HCT116 (cell line): ENCODE measurements around the gene SLX9. TPM values are rescaled to one million over a fixed set of nuclear protein-coding genes. Genes with fewer than 3 reads are reported as not detected.

Experiments used
- ATAC-seq: fragments of 200-7000 bp; cut with Tn5 transposase; 2 replicates; pipeline ENCODE4 v1.9.1; 2020; ENCODE audit warnings: mild to moderate bottlenecking, moderate library complexity
- BruUV-seq: library from RNA; stranded (reverse); fragments of 400-500 nt; replicated peaks from 2 replicates; lab custom pipeline; 2021; lab: Mats Ljungman, UMichigan
- CTCF ChIA-PET: fragments of 300-600 bp; sonication (Branson Sonifier 250); formaldehyde crosslinking; loops from one replicate; lab custom pipeline; 2021; ENCODE audit warnings: antibody characterized with exemption; lab: Charles Lee
- POLR2A ChIA-PET: fragments of 300-600, 350-600 bp; sonication (Branson Sonifier 250); formaldehyde crosslinking; loops from one replicate; lab custom pipeline; 2021; ENCODE audit warnings: antibody characterized with exemption; lab: Charles Lee
- RAD21 ChIA-PET, 2 experiments: fragments of 300-600 bp; sonication (Branson Sonifier 250); formaldehyde crosslinking; loops; one replicate each; lab custom pipeline; 2023; ENCODE audit warnings: low total read pairs in 2 of 2; ENCODE audit not compliant: uncharacterized antibody in 2 of 2, unreplicated experiment in 2 of 2, low non-redundant PET in 1 of 2; lab: Charles Lee
- DNase-seq: peaks from one replicate; pipeline ENCODE4 v3.0.0-alpha.2; 2010; ENCODE audit warnings: low read depth, low spot score
- H2AFZ ChIP-seq: fragments of 200-600 bp; shearing (Covaris generic), sonication (generic); 2 replicates; pipeline ENCODE4 v1.6.1; 2017; ENCODE audit warnings: low read depth, mixed run types, mixed read lengths, antibody characterized with exemption, low read length; ENCODE audit not compliant: poor library complexity, severe bottlenecking
- H3K27ac ChIP-seq: 2 replicates; pipeline ENCODE4 v1.5.1; 2012; ENCODE audit warnings: low read depth, low read length
- H3K27me3 ChIP-seq: fragments of 200-600 bp; sonication (generic); 2 replicates; pipeline ENCODE4 v1.6.1; 2016; ENCODE audit warnings: mixed run types, low read length, mixed read lengths; ENCODE audit not compliant: insufficient read depth
- H3K36me3 ChIP-seq, 2 experiments: fragments of 200-500 bp in 1 of 2; fragments of 200-600 bp in 1 of 2; sonication (Bioruptor generic) in 1 of 2; sonication (generic) in 1 of 2; 2 replicates each; pipeline versions ENCODE4 v1.5.1 to v1.6.1; 2014 to 2016; ENCODE audit warnings: low read length in 2 of 2, inconsistent platforms in 1 of 2, mixed read lengths in 1 of 2, mixed run types in 1 of 2; ENCODE audit not compliant: insufficient read depth in 2 of 2, control insufficient read depth in 1 of 2
- H3K4me1 ChIP-seq, 2 experiments: fragments of 200-600 bp in 1 of 2; sonication (generic) in 1 of 2; 2 replicates each; pipeline versions ENCODE4 v1.5.1 to v1.6.1; 2012 to 2017; ENCODE audit warnings: low read length in 2 of 2, inconsistent platforms in 1 of 2, mild to moderate bottlenecking in 1 of 2, mixed read lengths in 1 of 2, mixed run types in 1 of 2, moderate library complexity in 1 of 2; ENCODE audit not compliant: insufficient read depth in 2 of 2, control insufficient read depth in 1 of 2
- H3K4me2 ChIP-seq: fragments of 200-600 bp; sonication (generic); 2 replicates; pipeline ENCODE4 v1.6.1; 2017; ENCODE audit warnings: mixed run types, low read length, mixed read lengths
- H3K4me3 ChIP-seq, 2 experiments: fragments of 200-600 bp in 1 of 2; sonication (generic) in 1 of 2; replicated peaks in 1 of 2; 2 replicates each; pipeline ENCODE4 v1.5.1; 2011 to 2016; ENCODE audit warnings: low read length in 2 of 2, control low read depth in 1 of 2, low read depth in 1 of 2, mild to moderate bottlenecking in 1 of 2, mixed read lengths in 1 of 2, mixed run types in 1 of 2
- H3K79me2 ChIP-seq: fragments of 200-600 bp; sonication (generic); 2 replicates; pipeline ENCODE4 v1.6.1; 2017; ENCODE audit warnings: mild to moderate bottlenecking, mixed run types, low read length, moderate library complexity, mixed read lengths; ENCODE audit not compliant: insufficient read depth
- H3K9ac ChIP-seq: fragments of 200-600 bp; sonication (generic); 2 replicates; pipeline ENCODE4 v1.6.1; 2016; ENCODE audit warnings: low read length, mixed read lengths
- H3K9me2 ChIP-seq: fragments of 200-600 bp; sonication (generic), shearing (Covaris generic); 2 replicates; pipeline ENCODE4 v1.6.1; 2017; ENCODE audit warnings: mixed run types, mild to moderate bottlenecking, moderate library complexity; ENCODE audit not compliant: insufficient read depth
- H3K9me3 ChIP-seq, 2 experiments: fragments of 200-500 bp in 1 of 2; fragments of 200-600 bp in 1 of 2; sonication (Bioruptor generic) in 1 of 2; sonication (generic) in 1 of 2; 2 replicates each; pipeline ENCODE4 v1.6.1; 2014 to 2017; ENCODE audit warnings: low read length in 2 of 2, mixed read lengths in 2 of 2, inconsistent platforms in 1 of 2, low read depth in 1 of 2, mild to moderate bottlenecking in 1 of 2, mixed run types in 1 of 2, moderate library complexity in 1 of 2; ENCODE audit not compliant: control insufficient read depth in 1 of 2, insufficient read depth in 1 of 2
- H4K20me1 ChIP-seq: fragments of 200-600 bp; sonication (generic), shearing (Covaris generic); 2 replicates; pipeline ENCODE4 v1.6.1; 2017; ENCODE audit warnings: mixed run types, mild to moderate bottlenecking, moderate library complexity; ENCODE audit not compliant: insufficient read depth
- CBX3 ChIP-seq: IDR thresholded peaks from 2 replicates; pipeline ENCODE4 v1.6.1; 2012; ENCODE audit warnings: low read depth
- CEBPB ChIP-seq: IDR thresholded peaks from 2 replicates; pipeline ENCODE4 v1.6.1; 2012; ENCODE audit warnings: low read depth
- EGR1 ChIP-seq: IDR thresholded peaks from 2 replicates; pipeline ENCODE4 v1.6.1; 2012; ENCODE audit warnings: low read depth
- ELF1 ChIP-seq: IDR thresholded peaks from 2 replicates; pipeline ENCODE4 v1.6.1; 2012; ENCODE audit warnings: low read depth, borderline replicate concordance
- EZH2phosphoT487 ChIP-seq: fragments of 200-600 bp; IDR thresholded peaks from 2 replicates; pipeline ENCODE4 v1.6.1; 2018; ENCODE audit warnings: antibody characterized with exemption, borderline replicate concordance
- JUND ChIP-seq: IDR thresholded peaks from 2 replicates; pipeline ENCODE4 v1.6.1; 2012
- RAD21 ChIP-seq: IDR thresholded peaks from 2 replicates; pipeline ENCODE4 v1.6.1; 2012; ENCODE audit warnings: low read depth, mild to moderate bottlenecking
- YY1 ChIP-seq: IDR thresholded peaks from 2 replicates; pipeline ENCODE4 v1.6.1; 2011; ENCODE audit warnings: low read length, low read depth, moderate library complexity, mild to moderate bottlenecking; ENCODE audit not compliant: insufficient replicate concordance; ENCODE audit errors: extremely low read depth
- ZFX ChIP-seq: fragments of 450-650 bp; IDR thresholded peaks from 2 replicates; pipeline ENCODE4 v1.6.1; 2017
- ZNF274 ChIP-seq: fragments of 200-500 bp; sonication (Bioruptor generic); IDR thresholded peaks from 2 replicates; pipeline ENCODE4 v1.6.1; 2014; ENCODE audit warnings: mild to moderate bottlenecking, low read depth, low read length, inconsistent platforms
- intact Hi-C: fragments of 100-400 bp; cut with micrococcal nuclease; formaldehyde crosslinking; loops from 2 replicates; pipeline ENCODE4 v1.10.0; 2022
- total RNA-seq: library from RNA; stranded (reverse); gene quantifications from one replicate; pipeline ENCODE4 v1.2.1, GENCODE V29; 2021; ENCODE audit not compliant: unreplicated experiment
- TF ChIP-seq, protein P1 (sequence below): IDR thresholded peaks from 2 replicates; pipeline ENCODE4 v1.6.1; 2012
- TF ChIP-seq, protein P2 (sequence below): IDR thresholded peaks from 2 replicates; pipeline ENCODE4 v1.6.1; 2011; ENCODE audit warnings: mild to moderate bottlenecking, low read length, moderate library complexity; ENCODE audit not compliant: insufficient replicate concordance; ENCODE audit errors: extremely low read depth

SLX9 gene
- total RNA-seq, 1 experiment from 2014 or later = 61.9 TPM

DNA sequence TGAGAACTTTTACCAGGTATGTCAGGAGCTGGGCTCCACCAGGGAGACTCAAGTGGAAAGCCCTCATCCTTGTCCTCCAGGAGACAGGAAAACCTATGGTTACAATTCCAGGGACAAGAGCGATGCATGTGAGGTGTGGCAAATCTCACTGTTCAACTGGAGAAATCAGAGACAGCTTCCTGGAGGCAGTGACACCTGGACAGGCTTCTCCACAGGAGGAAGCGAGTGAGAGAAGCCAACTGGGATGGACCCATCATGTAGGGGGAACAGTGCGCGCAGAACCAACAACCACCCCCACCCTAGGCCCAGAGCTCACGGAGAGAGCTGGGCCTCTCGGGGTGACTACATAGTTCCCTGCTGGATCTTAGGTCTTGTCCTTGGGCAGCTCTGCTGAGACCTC is 5.6 kb upstream of the SLX9 start:
- H3K9me3 ChIP-seq = no peaks in the 10 kb centered on the region
- ATAC-seq = no peak
- H3K79me2 ChIP-seq = no peaks in the 10 kb centered on the region
- H3K27ac ChIP-seq = no peak overlapping the region
- H2AFZ ChIP-seq = no peak overlapping the region
- TF ChIP-seq ELF1 (no peak), CEBPB (no peak), EGR1 (no peak), JUND (no peak), ZNF274 (no peak), RAD21 (no peak), EZH2phosphoT487 (no peak), ZFX (no peak), YY1 (no peak), CBX3 (no peak)
- TF ChIP-seq, protein P1, sequence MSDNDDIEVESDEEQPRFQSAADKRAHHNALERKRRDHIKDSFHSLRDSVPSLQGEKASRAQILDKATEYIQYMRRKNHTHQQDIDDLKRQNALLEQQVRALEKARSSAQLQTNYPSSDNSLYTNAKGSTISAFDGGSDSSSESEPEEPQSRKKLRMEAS = no peak
- TF ChIP-seq, protein P2, sequence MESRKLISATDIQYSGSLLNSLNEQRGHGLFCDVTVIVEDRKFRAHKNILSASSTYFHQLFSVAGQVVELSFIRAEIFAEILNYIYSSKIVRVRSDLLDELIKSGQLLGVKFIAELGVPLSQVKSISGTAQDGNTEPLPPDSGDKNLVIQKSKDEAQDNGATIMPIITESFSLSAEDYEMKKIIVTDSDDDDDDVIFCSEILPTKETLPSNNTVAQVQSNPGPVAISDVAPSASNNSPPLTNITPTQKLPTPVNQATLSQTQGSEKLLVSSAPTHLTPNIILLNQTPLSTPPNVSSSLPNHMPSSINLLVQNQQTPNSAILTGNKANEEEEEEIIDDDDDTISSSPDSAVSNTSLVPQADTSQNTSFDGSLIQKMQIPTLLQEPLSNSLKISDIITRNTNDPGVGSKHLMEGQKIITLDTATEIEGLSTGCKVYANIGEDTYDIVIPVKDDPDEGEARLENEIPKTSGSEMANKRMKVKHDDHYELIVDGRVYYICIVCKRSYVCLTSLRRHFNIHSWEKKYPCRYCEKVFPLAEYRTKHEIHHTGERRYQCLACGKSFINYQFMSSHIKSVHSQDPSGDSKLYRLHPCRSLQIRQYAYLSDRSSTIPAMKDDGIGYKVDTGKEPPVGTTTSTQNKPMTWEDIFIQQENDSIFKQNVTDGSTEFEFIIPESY = no peak
- no peak overlapping the region for H3K9ac ChIP-seq
- no peak for DNase-seq
- H3K36me3 ChIP-seq = no peaks in the 10 kb centered on the region
- no peak overlapping the region for H3K4me3 ChIP-seq
- no TSS peak for BruUV-seq
- no peak overlapping the region for H3K4me2 ChIP-seq
- H3K4me1 ChIP-seq = peaks cover 5 to 12% of the 10 kb centered on the region in 2 experiments
- peaks cover 36% of the 10 kb centered on the region; the same call in 1 of the 2 replicates for H3K27me3 ChIP-seq
- H3K9me2 ChIP-seq = no peaks in the 10 kb centered on the region
- ChIA-PET CTCF (no interaction called here), RAD21 (no interaction called here), POLR2A (no interaction called here)
- no peaks in the 10 kb centered on the region for H4K20me1 ChIP-seq
- intact Hi-C loops = no loop called here
